A549 (cell line): ENCODE measurements around the gene OPA3. TPM values are rescaled to one million over a fixed set of nuclear protein-coding genes. Genes with fewer than 3 reads are reported as not detected.

Experiments used
- ATAC-seq, 2 experiments: fragments of 200-7000 bp in 1 of 2; fragments of >200 bp in 1 of 2; cut with Nextera tagmentation in 1 of 2; cut with Tn5 transposase in 1 of 2; 3 replicates each; pipeline versions ENCODE4 v1.8.0 to v1.9.1; 2018 to 2020; ENCODE audit warnings: mild to moderate bottlenecking in 1 of 2, moderate library complexity in 1 of 2
- CTCF ChIA-PET: fragments of 300-600 bp; sonication (Branson Sonifier 250); formaldehyde crosslinking; extraction: SDS; loops from one replicate; lab custom pipeline; 2021; ENCODE audit warnings: antibody characterized with exemption, inconsistent platforms; lab: Yijun Ruan, JAX
- POLR2A ChIA-PET: fragments of 350-600 bp; formaldehyde crosslinking; extraction: SDS; loops from one replicate; lab custom pipeline; 2021; ENCODE audit warnings: antibody characterized with exemption, inconsistent platforms; lab: Yijun Ruan, JAX
- DNase-seq, 2 experiments: peaks; one replicate each; pipeline versions ENCODE4 v3.0.0 to v3.0.0-alpha.2; 2011 to 2016; ENCODE audit warnings: low read depth in 1 of 2, low spot score in 1 of 2
- FAIRE-seq: peaks from 2 replicates; lab custom pipeline; 2011; peaks lifted over from hg19 to GRCh38; lab: Jason Lieb, UNC
- H3K27ac ChIP-seq, 2 experiments: fragments of >200 bp; sonication (Bioruptor Twin); formaldehyde crosslinking; 3 replicates each; pipeline ENCODE4 v1.5.1; 2016 to 2017
- H3K4me1 ChIP-seq: fragments of >200 bp; sonication (Bioruptor Twin); formaldehyde crosslinking; 3 replicates; pipeline ENCODE4 v1.6.1; 2016
- H3K4me2 ChIP-seq: fragments of >200 bp; sonication (Bioruptor Twin); formaldehyde crosslinking; 3 replicates; pipeline ENCODE4 v1.6.1; 2016
- H3K4me3 ChIP-seq: fragments of >200 bp; sonication (Bioruptor Twin); formaldehyde crosslinking; 3 replicates; pipeline ENCODE4 v1.5.1; 2016
- H3K9me3 ChIP-seq: fragments of >200 bp; sonication (Bioruptor Twin); formaldehyde crosslinking; 3 replicates; pipeline ENCODE4 v1.6.1; 2016
- BHLHE40 ChIP-seq: IDR thresholded peaks from 2 replicates; pipeline ENCODE4 v1.6.1; 2012; ENCODE audit warnings: low read depth, low read length, inconsistent platforms
- CEBPB ChIP-seq, 2 experiments: fragments of >200 bp in 1 of 2; sonication (Bioruptor Twin) in 1 of 2; formaldehyde crosslinking in 1 of 2; IDR thresholded peaks; 2 replicates each; pipeline ENCODE4 v1.6.1; 2012 to 2016
- CHD2 ChIP-seq: fragments of 150-350 bp; IDR thresholded peaks from 2 replicates; pipeline ENCODE4 v1.6.1; 2014; ENCODE audit warnings: low read length; ENCODE audit not compliant: partially characterized antibody
- CHD4 ChIP-seq: fragments of 200-600 bp; sonication (generic); IDR thresholded peaks from 2 replicates; pipeline ENCODE4 v1.6.1; 2016; ENCODE audit warnings: antibody characterized with exemption, mild to moderate bottlenecking, borderline replicate concordance
- EHMT2 ChIP-seq: fragments of 200-600 bp; sonication (generic); IDR thresholded peaks from 2 replicates; pipeline ENCODE4 v1.6.1; 2016; ENCODE audit warnings: antibody characterized with exemption, low read depth, mild to moderate bottlenecking, moderate library complexity
- ESRRA ChIP-seq: fragments of 150-350 bp; IDR thresholded peaks from 2 replicates; pipeline ENCODE4 v1.6.1; 2014; ENCODE audit warnings: mild to moderate bottlenecking, low read length, borderline replicate concordance
- FOXS1 ChIP-seq: fragments of 250-450 bp; sonication (Bioruptor Pico); IDR thresholded peaks from 2 replicates; pipeline ENCODE4 v1.5.0; 2020; ENCODE audit warnings: mild to moderate bottlenecking, moderate library complexity
- HDAC2 ChIP-seq: fragments of 200-600 bp; sonication (generic); IDR thresholded peaks from 2 replicates; pipeline ENCODE4 v1.6.1; 2016
- JUN ChIP-seq, 2 experiments: fragments of >200 bp; sonication (Bioruptor Twin); formaldehyde crosslinking; IDR thresholded peaks; 2 replicates in 1 of 2; 3 replicates in 1 of 2; pipeline ENCODE4 v1.6.1; 2016 to 2017
- JUNB ChIP-seq: fragments of >200 bp; sonication (Bioruptor Twin); formaldehyde crosslinking; IDR thresholded peaks from 2 replicates; pipeline ENCODE4 v1.6.1; 2016
- MYC ChIP-seq: IDR thresholded peaks from 2 replicates; pipeline ENCODE4 v1.6.1; 2012; ENCODE audit warnings: mild to moderate bottlenecking, inconsistent platforms, low read length, improper control_type of control experiment, borderline replicate concordance
- NR3C1 ChIP-seq: fragments of >200 bp; sonication (Bioruptor Twin); formaldehyde crosslinking; IDR thresholded peaks from 3 replicates; pipeline ENCODE4 v1.6.1; 2017
- PBX3 ChIP-seq: IDR thresholded peaks from 2 replicates; pipeline ENCODE4 v1.6.1; 2012
- POLR2A ChIP-seq: IDR thresholded peaks from 2 replicates; pipeline ENCODE4 v1.6.1; 2012; ENCODE audit warnings: mild to moderate bottlenecking, low read length
- POLR2AphosphoS2 ChIP-seq: conservative IDR thresholded peaks from 2 replicates; pipeline ENCODE4 v1.6.1; 2012; ENCODE audit warnings: low read length, improper control_type of control experiment, inconsistent platforms
- RAD21 ChIP-seq, 2 experiments: fragments of >200 bp in 1 of 2; sonication (Bioruptor Twin) in 1 of 2; formaldehyde crosslinking in 1 of 2; IDR thresholded peaks in 1 of 2; conservative IDR thresholded peaks in 1 of 2; 2 replicates in 1 of 2; 3 replicates in 1 of 2; pipeline ENCODE4 v1.6.1; 2012 to 2018; ENCODE audit warnings: inconsistent platforms in 1 of 2
- RARB ChIP-seq: fragments of 250-450 bp; sonication (Bioruptor Pico); IDR thresholded peaks from 2 replicates; pipeline ENCODE4 v1.8.0; 2021; ENCODE audit warnings: mild to moderate bottlenecking, moderate library complexity
- RFX5 ChIP-seq: fragments of 450-650 bp; IDR thresholded peaks from 2 replicates; pipeline ENCODE4 v1.7.1; 2014; ENCODE audit warnings: antibody characterized with exemption, mild to moderate bottlenecking, moderate library complexity
- TFCP2L1 ChIP-seq: fragments of 250-450 bp; sonication (Bioruptor Pico); IDR thresholded peaks from 2 replicates; pipeline ENCODE4 v1.5.0; 2021; ENCODE audit warnings: mild to moderate bottlenecking
- TP53 ChIP-seq: fragments of 250-450 bp; sonication (Bioruptor Pico); IDR thresholded peaks from 2 replicates; pipeline ENCODE4 v1.5.0; 2021; ENCODE audit warnings: mild to moderate bottlenecking, moderate library complexity
- WGBS: methylation state at CpG from one replicate; pipeline ENCODE4 v1.1.6; 2017; ENCODE audit errors: missing lambda C conversion rate; 5-methylcytosine and 5-hydroxymethylcytosine counted together
- polyA plus RNA-seq, 4 experiments: library from polyadenylated mRNA; depleted of rRNA in 3 of 4; stranded (reverse); fragments of >200 nt; fragmentation: RNase III in 1 of 4; extraction: RNeasy Plus Mini Kit Qiagen cat#74134 plus additional on column Dnase treatment in 1 of 4; gene quantifications; 2 replicates in 3 of 4; 3 replicates in 1 of 4; pipeline ENCODE4 v1.2.3, GENCODE V29; 2011 to 2017
- TF ChIP-seq, protein P1 (sequence below): fragments of 250-450 bp; sonication (Bioruptor Pico); IDR thresholded peaks from 2 replicates; pipeline ENCODE4 v1.5.0; 2021; ENCODE audit warnings: mild to moderate bottlenecking, moderate library complexity, borderline replicate concordance
- TF ChIP-seq, protein P2 (sequence below): fragments of 150-350 bp; IDR thresholded peaks from 2 replicates; pipeline ENCODE4 v1.6.1; 2014; ENCODE audit warnings: low read depth, mild to moderate bottlenecking, low read length
- TF ChIP-seq, protein P3 (sequence below): fragments of >200 bp; sonication (Bioruptor Twin); formaldehyde crosslinking; IDR thresholded peaks from 2 replicates; pipeline ENCODE4 v1.6.1; 2016

Gene OPA3
- polyA plus RNA-seq, 2 of the 4 experiments (the other 2 are of a cell fraction) = 15.6 to 21.8 TPM

DNA sequence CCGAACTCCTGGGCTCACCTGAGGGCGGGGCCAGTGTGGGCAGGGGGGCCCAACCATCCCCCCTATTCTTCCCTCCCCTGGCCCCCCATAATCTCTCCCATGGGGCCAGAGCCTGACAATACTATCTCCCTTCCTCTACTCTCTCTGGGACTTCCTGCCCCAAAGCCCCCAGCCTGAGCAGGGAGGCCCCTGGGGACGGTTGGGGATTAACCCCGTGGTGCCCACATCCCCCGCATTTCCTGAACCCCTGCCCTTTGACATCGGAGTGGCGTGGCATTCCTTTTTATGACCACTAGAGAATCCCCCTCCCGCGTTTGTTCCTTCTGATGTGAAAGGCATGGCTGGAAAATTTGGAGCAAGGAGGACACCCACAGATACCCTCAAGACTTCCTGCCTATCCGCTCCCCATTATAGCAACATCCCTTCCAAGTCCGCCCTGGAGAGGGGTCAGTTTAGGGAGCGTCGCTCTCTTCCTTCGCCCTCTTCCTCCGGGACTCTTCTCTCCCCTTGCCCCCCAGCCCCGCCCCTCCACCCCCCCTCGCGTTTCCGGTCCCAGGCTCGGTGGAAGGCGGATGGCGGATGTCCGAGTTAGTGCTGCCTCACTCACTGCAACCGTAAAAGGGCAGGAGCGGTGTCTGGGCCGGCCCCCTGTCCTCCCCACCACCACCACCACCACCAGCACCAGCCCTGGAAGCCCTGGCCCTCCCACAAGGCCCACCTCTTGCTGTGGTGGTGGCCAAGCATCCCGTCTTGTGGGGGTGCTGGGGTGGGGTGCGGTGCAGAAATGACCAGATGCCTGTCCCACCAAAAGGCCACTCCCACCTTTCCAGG lies 75.5 kb downstream of the OPA3 start:
- under 1% methylated on average over 21 of the region's 28 CpGs for WGBS
- Histone ChIP-seq H3K4me1 (peaks cover 47% of the 10 kb centered on the region), H3K9me3 (no peaks in the 10 kb centered on the region), H3K4me3 (peak overlapping the region; percentile 70), H3K4me2 (peak overlapping the region; percentile 99), H3K27ac (peak overlapping the region; percentile 99)
- ChIA-PET CTCF (interaction anchor here (0.8 to 2.0 kb wide), 16 partner anchors 12 to 134 kb away, joined by 3 to 13 read pairs (median 4); no protein-coding TSS in a partner anchor), POLR2A (interaction anchor here (1.3 to 1.8 kb wide), 2 partner anchors 12 to 133 kb away, joined by 3 to 7 read pairs; partner anchors contain the start of gene RTN2)
- FAIRE-seq (no peak), ATAC-seq (peak; percentile 35 to 55), DNase-seq (peak; percentile 81 to 92)
- no peak for TF ChIP-seq RFX5
- no peak for TF ChIP-seq NR3C1
- no peak for TF ChIP-seq POLR2AphosphoS2
- 0 out of 2 replicates have a peak, but pooled peaks have one; percentile 45 for TF ChIP-seq TP53
- TF ChIP-seq, protein P1, sequence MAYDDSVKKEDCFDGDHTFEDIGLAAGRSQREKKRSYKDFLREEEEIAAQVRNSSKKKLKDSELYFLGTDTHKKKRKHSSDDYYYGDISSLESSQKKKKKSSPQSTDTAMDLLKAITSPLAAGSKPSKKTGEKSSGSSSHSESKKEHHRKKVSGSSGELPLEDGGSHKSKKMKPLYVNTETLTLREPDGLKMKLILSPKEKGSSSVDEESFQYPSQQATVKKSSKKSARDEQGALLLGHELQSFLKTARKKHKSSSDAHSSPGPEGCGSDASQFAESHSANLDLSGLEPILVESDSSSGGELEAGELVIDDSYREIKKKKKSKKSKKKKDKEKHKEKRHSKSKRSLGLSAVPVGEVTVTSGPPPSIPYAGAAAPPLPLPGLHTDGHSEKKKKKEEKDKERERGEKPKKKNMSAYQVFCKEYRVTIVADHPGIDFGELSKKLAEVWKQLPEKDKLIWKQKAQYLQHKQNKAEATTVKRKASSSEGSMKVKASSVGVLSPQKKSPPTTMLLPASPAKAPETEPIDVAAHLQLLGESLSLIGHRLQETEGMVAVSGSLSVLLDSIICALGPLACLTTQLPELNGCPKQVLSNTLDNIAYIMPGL (CRISPR knock-in tag) = no peak
- no peak for TF ChIP-seq FOXS1 (CRISPR knock-in tag)
- TF ChIP-seq JUNB = no peak
- no peak for TF ChIP-seq BHLHE40
- no peak for TF ChIP-seq HDAC2
- no peak for TF ChIP-seq PBX3
- 0 out of 2 replicates have a peak, but pooled peaks have one; percentile 28 for TF ChIP-seq MYC
- TF ChIP-seq CEBPB (IDR thresholded peaks at IDR 0.05) = no peak
- TF ChIP-seq, protein P2, sequence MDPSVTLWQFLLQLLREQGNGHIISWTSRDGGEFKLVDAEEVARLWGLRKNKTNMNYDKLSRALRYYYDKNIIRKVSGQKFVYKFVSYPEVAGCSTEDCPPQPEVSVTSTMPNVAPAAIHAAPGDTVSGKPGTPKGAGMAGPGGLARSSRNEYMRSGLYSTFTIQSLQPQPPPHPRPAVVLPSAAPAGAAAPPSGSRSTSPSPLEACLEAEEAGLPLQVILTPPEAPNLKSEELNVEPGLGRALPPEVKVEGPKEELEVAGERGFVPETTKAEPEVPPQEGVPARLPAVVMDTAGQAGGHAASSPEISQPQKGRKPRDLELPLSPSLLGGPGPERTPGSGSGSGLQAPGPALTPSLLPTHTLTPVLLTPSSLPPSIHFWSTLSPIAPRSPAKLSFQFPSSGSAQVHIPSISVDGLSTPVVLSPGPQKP = no peak
- TF ChIP-seq EHMT2 = no peak
- 0 out of 2 replicates have a peak, but pooled peaks have one; percentile 12 for TF ChIP-seq POLR2A
- peak in 1 of 2 experiments; percentile 23; a peak in 1 of 5 replicates for TF ChIP-seq RAD21 (conservative IDR thresholded peaks at IDR 0.05 in 1 of 2, IDR thresholded peaks at IDR 0.05 in 1 of 2)
- no peak for TF ChIP-seq RARB (CRISPR knock-in tag)
- TF ChIP-seq CHD2 = no peak
- peak in 1 of 2 experiments; percentile 63; a peak in 3 of 5 replicates for TF ChIP-seq JUN (IDR thresholded peaks at IDR 0.05)
- TF ChIP-seq ESRRA = no peak
- TF ChIP-seq TFCP2L1 = peak; percentile 23; the same call in 1 of the 2 replicates
- TF ChIP-seq, protein P3, sequence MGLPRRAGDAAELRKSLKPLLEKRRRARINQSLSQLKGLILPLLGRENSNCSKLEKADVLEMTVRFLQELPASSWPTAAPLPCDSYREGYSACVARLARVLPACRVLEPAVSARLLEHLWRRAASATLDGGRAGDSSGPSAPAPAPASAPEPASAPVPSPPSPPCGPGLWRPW = no peak
- TF ChIP-seq CHD4 = no peak
